Gastroesophageal sphincter (tissue), 2 donors: ENCODE data around the gene STAT5A.

Experiments used
- POLR2A ChIP-seq, 2 donors: fragments of 450-650 bp; IDR thresholded peaks; one replicate each; pipeline ENCODE4 v1.6.1; 2017; ENCODE audit warnings: antibody characterized with exemption in 2 of 2, mild to moderate bottlenecking in 2 of 2, moderate library complexity in 1 of 2
- POLR2AphosphoS5 ChIP-seq: sonication (generic); formaldehyde crosslinking; IDR thresholded peaks from one replicate; pipeline ENCODE4 v1.6.1; 2017; ENCODE audit warnings: antibody characterized with exemption

- no peak for TF ChIP-seq POLR2A (IDR thresholded peaks at IDR 0.05)
- no peak for TF ChIP-seq POLR2AphosphoS5
Measured at GRCh38 chr17:42313389-42313772, 25.1 kb downstream of the STAT5A start.
